ENCODE measurements around the gene GET4.
"Not testable (repeated sequence)": the region's sequence is repeated elsewhere in the genome, so short reads cannot be mapped to it uniquely, and the experiment has no call there.

The GET4 gene

GRCh38 chr7:914521-915194, 38.3 kb downstream of the GET4 start:
- DNase-seq (ENCODE audit: low read depth, low spot score): no peak

GRCh38 chr7:915291-916218, 39.2 kb downstream of the GET4 start:
- DNase-seq (ENCODE audit: low read depth, low spot score): no peak

DNA sequence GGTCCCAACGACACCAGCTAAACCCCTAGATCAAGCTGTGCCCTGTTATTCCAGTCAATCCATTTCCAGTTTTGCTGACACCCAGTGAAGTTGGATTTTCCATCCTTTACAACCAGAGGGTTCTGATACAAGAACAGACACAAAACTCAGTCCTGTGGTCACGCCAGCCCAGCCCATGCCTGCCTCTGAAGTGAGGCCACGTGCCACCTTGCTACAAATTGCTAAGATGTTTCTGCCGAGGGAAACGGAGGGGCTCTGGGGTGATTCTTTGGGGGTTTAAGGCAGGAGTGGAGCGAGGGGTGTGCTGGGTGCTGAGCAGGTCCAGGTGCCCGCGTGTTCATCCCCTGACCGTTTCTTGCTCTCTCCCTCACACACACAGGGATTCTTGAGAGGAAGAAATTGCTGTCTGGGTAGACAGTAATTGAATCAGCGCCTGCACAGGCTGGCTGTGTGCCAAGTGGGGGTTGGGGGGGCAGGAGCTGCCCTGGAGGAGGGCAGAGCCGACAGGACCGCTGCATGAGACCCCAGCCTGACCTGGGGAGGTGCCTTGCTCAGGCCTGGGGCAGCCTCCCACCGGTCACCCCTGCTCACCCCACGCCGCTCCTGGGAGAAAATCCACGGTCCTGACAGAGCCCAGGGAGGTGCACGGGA, 40.1 kb downstream of the GET4 start:
- DNase-seq (ENCODE audit: low read depth, low spot score): no peak

GRCh38 chr7:917255-918117, 41.1 kb downstream of the GET4 start:
- no peak for DNase-seq (ENCODE audit: low read depth, low spot score)

DNA sequence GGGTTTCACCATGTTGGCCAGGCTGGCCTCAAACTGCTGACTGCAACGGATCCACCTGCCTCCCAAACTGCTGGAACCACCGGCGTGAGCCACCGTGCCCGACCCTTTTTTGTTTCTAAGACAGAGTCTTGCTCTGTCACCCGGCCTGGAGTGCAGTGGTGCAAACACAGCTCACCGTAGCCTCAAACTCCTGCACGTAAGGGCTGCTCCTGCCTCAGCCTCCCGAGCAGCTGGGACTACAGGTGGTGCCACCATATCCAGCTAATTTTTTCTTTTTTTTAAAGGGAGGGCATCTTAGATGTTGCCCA, 41.7 kb downstream of the GET4 start:
- DNase-seq (ENCODE audit: low read depth, low spot score): no peak

DNA sequence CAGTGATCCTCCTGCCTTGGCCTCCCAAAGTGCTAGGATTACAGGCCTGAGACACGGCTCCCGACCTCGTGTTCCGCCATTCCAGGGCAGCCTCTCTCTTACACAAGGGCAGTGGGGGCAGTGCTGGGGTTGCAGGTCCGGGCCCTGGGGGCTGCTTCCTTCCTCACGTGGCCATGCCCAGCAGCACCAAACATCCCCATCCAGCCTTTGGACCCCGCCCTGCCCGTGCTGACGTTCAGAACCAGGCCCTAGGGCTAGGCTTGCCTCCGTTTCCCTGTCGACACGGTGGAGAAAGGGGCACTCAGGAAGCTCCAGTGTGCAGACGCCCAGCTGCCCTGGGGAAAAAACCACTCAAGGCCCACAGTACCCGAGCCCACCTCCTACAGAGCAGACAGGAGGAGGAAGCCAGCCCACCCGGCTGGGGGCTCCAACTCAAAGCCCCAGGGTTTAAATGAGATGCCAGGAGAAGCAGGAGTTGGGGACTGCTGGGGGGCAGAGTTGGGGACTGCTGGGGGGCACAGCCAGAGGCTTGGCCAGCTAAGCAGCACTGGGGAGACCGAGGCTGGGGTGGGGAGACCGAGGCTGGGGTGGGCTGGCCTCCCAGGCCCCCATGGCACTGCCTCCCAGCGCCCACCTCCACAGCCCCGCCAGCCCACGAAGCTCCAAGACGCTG, 42.2 kb downstream of the GET4 start:
- no peak for DNase-seq (ENCODE audit: low read depth, low spot score)

- no peak for DNase-seq (ENCODE audit: low read depth, low spot score)
Observed at GRCh38 chr7:919114-919442, 42.7 kb downstream of the GET4 start.

- DNase-seq (ENCODE audit: low read depth, low spot score): no peak
Observed at GRCh38 chr7:919924-920341, 43.6 kb downstream of the GET4 start.

GRCh38 chr7:920351-921070, 44.2 kb downstream of the GET4 start:
- no peak for DNase-seq (ENCODE audit: low read depth, low spot score)

DNA sequence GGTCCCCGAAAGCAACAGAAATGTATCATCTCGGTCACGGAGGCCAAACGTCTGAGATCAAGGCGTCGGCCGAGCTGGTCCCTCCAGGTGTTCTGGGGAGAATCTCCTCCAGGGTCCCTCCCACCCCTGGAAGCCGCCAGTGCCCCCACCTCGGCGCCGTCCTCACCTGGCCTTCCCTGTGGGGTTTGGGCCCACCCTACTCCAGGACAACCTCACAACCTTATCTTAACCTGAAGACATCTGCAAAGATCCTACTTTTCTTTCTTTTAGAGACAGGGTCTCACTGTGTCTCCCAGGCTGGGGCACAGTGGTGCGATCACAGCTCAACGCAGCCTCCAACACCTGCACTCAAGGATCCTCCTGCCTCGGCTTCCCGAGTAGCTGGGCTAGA, 44.7 kb downstream of the GET4 start:
- no peak for DNase-seq (ENCODE audit: low read depth, low spot score)

- no peak for DNase-seq (ENCODE audit: low read depth, low spot score)
Observed at GRCh38 chr7:921581-922333, 45.4 kb downstream of the GET4 start.

GRCh38 chr7:922334-923107, 46.2 kb downstream of the GET4 start:
- no peak for DNase-seq (ENCODE audit: low read depth, low spot score)

GRCh38 chr7:923108-924041, 47.0 kb downstream of the GET4 start:
- no peak for DNase-seq (ENCODE audit: low read depth, low spot score)

DNA sequence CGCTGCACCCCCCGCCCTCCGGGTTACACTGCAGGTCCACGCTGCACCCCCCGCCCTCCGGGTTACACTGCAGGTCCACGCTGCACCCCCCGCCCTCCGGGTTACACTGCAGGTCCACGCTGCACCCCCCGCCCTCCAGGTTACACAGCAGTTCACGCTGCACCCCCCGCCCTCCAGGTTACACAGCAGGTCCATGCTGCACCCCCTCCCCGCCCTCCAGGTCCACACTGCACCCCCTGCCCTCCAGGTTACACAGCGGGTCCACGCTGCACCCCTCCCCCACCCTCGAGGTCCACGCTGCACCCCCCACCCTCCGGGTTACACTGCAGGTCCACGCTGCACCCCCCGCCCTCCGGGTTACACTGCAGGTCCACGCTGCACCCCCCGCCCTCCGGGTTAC, 47.7 kb downstream of the GET4 start:
- not testable (repeated sequence) for DNase-seq (ENCODE audit: low read depth, low spot score)

GRCh38 chr7:924541-925231, 48.3 kb downstream of the GET4 start:
- DNase-seq (ENCODE audit: low read depth, low spot score): no peak

- DNase-seq (ENCODE audit: low read depth, low spot score): no peak
Observed at GRCh38 chr7:925601-926000, 49.2 kb downstream of the GET4 start.
